Measurements from ENCODE around the gene TAL1. TPM values are rescaled to one million over a fixed set of nuclear protein-coding genes. Genes with fewer than 3 reads are reported as not detected.

TAL1 gene
- total RNA-seq, 1 experiment from 2014 or later = not detected

DNA sequence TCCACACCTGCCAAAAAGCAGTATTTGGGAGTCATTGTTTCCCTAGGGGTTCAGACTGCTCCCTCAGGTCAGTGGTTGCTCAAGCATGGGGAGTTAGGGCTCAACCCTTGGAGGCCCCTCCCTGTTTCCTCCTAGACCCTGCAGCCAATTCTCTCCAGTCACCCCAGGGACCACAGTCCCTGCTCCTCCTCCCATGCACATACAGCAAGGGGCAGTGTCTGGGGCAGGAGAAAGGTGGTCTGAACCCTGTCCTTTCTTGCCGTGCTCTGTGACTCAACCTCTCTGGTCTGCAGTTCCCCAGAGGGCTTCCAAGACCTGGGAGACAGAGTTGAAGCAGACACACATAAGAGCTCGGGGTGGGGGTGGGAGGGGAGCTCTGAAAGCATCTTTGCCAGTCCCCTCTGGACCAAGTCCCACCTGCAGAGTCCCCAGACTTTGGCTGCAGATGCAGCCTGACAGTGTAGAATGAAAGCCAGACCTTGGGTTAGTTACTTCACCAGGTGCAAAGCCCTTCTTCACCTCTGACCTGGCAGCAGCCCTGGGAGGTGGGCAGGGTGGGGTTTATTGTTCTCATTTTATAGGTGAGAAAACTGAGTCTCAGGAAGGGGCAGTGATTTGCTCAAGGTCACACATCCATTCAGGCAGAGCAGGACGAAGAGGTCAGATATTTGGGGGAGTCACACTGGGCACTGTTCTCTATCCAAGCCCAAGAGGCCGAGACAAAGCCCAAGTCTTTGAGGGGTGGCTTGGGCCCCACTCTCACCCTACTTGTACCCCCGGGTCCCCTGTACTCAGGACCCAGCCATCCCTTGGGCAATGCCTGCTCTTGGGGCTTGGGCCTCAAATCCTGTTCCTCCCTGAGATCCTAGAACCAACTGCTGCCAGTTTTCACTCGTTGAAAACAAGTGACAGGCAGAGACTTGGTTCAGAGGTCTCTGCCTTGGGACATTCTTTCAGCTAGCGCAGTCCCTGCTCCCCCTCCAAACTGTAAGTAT, 42.9 kb downstream of the TAL1 start:
- DNase-seq (ENCODE audit: low spot score) = no peak

DNA sequence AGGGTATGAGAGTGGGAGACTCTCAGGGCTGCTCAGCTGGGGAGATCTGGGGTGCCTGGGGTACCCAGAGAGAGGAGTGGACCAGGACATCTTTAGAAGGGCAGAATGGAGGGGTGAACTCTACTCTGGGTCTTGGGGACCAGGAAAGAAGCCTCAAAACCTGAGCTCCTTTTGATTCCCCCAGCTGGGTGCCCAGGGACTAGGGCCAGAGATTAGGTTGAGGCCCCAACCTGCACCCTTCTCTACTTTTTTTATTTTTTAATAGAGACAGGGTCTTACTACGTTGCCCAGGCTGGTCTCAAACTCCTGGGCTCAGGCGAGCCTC, 44.1 kb downstream of the TAL1 start:
- DNase-seq (ENCODE audit: low spot score) = no peak

DNA sequence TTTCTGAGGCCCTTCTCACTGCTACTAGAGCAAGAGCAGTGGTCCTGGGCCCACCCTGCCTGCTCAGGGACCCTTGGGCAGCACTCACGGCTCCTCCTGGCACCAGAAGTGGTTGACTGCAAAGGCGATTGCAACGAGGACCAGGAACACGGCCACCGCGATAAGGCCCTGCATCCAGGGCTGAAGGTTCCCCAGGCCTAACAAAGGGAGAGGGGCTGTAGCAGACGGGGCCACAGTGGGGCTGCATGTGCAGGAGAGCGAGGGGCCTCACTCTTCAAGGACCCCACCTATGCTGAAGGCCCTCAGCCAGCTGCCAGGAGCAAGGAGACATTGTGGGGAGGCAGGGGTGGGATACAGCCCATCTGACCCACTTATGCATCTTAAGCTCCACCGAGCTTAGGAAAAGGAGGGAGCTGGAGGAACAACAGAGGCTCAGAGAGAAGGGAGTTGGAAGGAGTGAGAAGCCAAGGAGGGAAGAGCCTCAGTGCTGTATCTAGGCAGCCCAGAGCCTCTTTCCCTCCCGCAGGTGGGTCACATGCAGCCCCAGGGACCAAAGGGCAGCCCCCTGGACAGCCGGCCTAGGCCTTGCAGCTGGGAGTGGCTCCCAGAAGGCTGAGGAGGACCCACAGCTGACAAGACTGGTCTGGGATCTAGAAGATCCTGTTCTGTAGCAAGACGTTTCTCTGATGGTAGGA, 44.6 kb downstream of the TAL1 start:
- no peak for DNase-seq (ENCODE audit: low spot score)

DNA sequence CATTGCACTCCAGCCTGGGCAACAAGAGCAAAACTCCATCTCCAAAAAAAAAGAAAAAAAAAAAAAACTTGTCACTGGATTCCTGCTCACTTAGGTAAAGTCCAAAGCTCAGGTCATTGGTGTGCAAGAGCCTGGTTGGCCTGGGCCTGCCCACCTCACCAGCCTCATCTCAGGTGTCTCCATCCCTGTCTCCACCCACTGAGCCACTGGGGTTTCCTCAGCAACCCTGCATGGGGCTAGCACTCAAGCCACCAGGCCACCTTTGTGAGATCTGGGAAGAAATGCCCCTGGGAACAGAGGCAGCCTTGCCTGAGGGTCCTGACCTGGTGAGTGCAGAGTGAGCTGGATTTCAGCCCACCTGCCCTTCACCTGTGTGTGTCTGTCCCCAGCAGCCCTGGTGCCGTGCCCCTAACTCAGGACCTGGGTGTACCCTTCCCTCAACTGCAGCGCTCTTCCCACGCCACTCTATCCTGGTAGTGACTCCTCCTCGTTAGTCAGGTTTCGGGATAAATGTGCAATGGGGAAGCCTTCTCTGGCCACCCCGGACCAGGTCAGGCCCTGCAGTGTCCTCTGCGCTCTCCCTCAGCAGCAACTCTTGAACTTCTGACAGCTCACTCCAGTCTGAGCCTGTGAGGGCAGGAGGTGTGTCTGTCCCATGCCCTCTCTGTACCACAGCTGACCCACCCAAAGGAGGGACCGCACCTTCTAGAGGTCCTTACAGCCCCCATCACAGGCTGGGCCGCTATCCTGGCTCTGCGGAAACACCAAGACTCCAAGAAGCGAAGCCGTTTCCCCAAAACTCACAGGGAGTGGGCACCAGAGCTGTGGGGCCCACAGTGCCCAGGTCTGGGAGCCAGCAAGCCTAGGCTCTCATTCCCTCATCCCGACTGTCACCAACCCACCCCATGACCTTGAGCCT, 45.5 kb downstream of the TAL1 start:
- no peak for DNase-seq (ENCODE audit: low spot score)

DNA sequence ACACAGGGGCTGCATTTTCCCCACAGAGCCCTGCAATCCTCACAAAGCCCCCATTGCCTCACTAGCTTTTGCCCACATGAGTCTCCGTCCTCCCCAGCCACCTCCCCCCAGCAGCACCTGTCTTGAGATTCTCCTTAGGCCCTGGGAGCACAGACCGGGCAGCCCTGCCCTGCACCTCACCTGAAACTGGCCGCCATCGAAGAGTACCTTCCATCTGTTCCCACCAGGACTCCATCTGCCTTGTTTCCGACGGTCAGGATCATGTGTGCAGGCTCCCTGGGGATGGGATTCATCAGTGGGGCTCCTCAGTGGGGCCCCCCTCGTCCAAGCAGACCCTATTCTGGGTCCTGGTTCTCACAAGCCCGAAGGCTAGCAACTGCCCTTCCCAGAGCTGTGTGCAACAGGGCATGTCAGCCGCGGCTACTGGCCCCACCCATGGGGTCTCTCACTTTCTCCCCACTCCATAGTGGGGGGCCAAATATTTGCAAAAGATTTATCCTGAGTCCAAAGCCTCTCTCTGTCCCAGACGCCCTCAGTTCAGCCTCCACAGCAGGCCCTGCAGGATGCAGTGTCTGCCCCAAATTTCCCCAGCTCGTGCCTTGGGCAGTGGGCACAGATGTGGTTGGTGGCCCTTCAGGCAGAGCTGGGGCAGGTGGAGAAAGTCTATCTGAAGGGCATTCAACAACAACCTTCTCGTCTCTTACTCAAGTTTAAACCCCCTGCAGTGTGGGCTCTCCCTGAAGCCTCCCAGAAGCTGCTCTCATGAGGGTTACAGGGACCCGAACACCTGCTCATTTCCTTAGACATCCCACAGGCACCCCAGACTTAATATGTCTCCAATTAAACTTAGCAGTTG, 47.0 kb downstream of the TAL1 start:
- no peak for DNase-seq (ENCODE audit: low spot score)

DNA sequence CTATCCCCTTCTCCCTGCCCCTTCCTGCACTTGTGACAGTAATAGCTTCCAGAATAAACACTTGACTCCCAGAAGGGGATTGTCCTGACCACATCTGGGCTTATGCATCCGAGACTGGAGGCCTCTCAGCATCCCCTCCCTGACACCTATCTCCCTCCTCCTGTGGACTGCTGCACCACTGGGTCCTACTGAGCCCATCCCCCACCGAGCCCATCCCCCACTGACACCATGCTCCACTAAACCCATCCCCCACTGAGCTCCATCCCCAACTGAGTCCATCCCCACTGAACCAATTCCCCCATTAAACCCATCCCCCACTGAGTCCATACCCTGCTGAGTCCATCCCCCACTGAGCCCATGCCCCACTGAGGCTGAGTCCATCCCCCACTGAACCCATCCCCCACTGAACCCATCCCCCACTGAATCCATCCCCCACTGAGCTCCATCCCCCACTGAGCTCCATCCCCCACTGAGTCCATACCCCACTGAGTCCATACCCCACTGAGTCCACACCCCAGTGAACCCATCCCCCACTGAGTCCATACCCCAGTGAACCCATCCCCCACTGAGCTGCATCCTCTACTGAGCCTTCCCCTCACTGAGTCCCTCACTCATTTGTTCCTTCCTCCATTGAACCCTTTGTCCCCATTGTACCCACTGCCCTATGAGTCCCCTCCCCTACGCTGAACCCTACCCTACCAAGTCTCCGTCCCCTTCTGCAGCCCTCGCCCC, 47.8 kb downstream of the TAL1 start:
- no peak for DNase-seq (ENCODE audit: low spot score)

DNA sequence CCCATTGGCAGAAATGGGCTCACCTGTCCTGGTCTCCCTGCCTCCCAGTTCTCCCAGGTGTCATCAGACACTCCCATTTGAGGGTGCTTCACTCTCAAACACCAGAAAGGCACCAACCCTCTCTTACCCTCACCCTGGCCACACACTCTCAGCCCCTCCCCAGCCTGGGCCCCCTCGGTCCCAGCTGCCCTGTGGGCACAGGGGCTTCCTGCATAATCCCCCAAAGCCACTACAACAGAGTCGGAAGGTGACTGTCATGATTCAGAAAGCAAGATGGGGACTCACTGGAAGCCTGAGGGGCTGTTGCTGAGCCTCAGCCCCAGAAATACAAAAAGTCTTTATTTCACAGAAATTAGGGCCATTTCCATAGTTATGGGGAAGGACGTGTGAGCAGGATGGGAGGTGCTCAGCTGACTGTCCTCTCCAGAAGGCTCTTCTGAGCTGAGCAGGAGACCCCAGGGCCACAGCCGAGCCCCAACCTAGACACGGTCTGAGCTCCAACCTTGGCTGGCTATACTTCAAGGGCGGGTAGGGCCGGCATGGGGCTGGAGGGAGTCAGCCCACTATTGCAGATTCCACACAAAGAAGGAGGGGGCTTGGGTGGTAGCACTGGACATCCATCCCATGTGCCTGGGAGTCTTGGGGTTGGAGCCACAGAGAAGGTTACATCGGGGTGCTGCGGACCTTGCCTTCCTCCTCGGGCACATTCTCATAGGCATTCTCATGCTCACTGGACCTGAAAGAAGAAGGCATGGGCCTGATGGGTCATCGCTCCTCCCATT, 48.5 kb downstream of the TAL1 start:
- no peak for DNase-seq (ENCODE audit: low spot score)

DNA sequence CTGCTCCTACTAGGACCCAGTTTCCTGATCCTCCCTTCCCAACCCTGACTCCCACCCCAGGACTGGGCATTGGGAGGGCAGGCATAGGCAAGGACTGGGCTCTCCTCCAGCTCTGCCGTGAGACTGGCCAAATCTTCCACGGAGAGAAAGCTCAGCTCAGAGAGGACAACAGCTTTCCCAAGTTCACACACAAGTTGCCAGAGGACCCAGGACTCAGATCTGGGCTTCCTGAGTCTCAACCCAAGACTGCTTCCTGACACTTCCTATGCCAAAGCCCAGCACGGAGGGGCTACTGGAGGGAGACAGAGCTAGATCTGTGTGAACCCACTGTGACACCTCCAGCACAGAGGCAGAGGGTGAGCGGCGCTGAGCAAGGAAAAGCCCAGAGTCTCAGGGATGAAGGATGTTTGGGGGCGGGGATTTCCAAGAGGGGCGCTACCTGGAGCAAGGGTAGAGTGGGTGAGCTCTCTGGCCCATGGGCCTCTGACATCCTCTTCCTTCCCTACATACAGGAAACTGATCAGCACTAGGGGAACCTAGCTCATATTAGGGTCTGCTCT, 49.3 kb downstream of the TAL1 start:
- no peak for DNase-seq (ENCODE audit: low spot score)

DNA sequence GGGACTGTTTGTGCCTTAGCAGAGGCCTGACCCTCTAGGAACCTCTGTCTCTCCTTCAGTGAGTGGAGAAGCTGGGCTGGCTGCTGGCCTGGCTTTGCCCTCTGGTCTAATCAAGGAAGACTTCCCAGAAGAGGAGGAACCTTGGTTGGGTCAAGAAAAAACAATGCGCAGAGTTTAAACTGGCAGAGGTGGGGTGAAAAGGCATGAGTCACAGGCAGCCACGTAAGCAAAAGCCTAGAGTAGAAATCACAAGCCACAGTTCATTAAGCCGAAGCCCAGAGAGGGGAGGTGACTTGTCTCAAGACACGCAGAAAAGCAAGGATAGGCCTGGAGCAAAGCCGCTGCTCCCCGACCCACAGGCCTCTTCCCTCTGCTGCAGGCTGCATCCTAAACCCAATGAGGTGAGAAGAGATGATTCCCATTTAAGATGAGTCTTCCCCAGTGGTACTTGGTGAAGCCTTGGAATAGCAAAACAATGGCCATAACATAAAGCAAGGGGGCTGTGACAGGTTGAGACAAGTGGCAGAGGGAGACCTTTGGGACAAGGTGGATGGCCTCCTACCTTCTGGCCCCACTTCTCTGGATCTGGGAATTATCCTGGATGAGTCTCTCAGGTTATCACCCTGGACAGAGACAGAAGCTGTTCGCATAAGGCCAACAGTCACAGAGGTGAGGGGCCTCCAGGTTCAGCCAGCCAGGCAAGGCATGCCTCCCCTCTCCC, 49.9 kb downstream of the TAL1 start:
- peak; percentile 59 for DNase-seq (ENCODE audit: low spot score)

DNA sequence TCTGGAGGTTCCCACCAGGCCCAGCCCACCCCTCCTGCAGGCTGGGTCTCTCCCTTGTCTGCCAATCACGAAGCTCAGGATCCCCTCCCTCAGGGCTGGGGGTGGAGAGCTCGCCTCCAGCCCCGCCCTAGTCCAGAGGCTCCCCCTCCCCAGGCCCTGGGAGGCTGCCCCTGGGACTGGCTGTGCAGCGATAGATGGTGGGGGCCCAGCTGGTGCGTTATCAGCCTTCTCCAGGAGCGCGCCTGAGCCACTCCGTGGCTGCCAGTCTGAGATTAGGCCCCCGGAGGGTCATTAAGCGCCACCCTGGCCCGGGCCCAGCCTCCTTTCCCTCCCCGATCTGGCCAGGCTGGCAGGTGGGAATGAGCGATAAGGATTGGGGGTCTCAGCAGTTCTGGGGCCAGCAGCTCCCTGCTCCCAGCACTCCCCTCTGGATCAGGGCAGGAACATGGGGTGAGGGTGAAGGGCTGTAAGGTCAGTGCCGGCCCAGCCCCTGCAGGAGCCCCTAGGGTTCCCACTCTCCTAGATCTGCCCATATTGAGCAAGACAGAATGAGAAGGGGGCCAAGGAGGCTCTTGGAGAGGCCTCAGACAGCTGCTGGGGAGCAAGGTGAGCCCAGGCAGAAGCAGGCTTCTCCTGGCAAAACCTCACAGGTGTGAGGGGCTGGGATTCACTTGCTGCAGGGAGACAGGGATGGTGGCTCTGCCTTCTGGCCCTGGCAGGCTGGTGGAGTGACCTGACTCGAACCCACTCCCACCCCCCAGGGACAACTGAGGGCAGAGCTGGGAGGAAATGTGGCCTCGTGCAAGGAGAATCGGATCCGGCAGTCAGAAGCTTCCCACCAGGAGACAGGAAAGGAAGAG, 50.7 kb downstream of the TAL1 start:
- no peak for DNase-seq (ENCODE audit: low spot score)

DNA sequence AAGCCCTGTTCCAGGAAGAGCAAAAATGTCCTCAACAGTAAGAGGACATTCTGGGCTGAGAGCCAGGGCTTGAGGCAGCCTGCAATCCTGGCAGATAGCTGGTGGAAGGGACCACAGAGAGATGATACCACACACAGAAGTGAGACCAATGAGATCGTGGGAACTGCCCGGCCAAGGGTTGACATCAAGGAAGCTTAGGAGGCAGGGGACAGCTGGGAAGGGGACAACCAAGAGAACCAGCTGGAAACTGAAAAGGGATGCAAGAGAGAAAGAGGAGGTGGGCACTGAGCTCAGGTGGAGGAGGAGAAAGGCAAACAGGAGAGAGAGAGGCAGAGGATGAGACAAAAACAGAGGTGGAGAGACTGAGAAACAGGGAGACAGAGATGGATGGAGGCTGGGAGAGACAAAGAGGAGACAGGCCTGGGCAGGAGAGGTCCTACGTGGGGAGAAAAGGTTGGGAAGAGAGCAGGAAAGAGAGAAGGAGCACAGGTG, 51.4 kb downstream of the TAL1 start:
- no peak for DNase-seq (ENCODE audit: low spot score)

DNA sequence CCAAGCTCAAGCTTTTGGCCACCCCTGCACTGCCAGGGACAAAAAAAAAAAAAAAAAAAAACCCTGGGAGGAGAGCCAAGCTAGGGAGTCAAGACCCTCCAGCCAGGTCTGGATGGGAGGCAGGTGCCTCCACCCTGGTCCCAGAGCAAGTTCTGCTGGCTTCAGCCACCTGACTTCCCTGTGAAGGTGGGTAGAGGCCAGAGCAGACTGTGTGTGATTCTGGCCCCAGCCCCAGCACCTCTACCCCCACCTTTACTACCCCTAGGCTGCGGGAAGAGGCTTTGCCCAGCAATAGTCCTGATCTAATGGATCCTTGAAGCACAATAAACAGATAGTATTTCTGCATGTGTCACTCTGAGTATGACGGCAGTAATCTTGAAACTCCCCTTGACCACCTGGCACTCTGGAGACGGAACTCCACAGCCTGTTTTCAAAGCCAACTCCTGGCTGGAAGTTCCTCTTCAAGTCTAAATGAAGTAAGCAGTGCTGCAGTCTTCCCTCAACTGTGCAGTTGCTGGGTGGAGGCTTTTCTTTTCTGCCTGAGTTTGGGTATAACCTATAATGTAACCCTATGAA, 51.9 kb downstream of the TAL1 start:
- no peak for DNase-seq (ENCODE audit: low spot score)

DNA sequence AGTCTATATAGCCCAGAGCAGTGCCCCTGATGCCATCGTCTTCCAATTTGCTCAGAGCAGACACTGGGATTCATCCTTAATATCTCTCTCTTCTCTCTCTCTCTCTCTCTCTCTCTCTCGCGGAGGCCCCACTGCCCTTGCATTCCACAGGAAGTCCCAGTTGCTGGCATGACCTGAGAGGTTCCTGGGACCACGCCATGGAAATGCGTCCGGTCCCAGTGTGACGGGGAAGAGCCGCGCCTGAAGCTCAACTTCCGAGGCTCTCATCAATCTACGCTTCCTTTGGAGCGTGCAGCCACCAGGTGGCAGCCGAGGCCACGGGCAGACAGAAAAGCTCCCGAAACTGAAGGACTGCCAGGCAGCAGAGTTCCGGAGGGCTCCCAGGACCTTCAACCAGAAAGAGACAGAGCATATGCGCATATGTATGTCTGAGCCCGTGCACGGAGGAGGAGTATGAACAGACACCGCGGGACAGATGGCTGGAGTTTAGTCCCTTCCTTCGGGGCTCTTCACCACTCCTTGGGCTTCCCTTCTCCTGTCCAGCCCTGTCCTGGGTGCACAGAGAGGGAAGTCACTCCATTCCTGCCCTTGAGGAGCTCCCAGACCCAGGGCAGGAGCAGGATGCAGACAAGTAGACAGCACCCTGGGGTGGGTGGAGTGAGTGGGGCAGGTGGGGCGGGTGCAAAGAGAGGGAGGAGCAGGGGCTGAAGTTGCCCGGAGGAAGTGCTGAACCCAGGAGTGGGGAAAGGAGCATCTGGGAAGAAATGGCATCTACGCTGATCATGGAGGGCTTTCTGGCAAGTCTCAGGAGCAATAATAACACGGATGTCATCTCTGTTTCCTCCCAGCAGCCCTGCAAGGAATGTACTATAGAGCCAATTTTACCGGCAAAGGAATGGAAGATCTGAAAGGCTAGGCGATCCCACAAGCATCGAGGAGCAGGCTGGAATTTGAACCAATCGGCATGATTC, 52.7 kb downstream of the TAL1 start:
- peak; percentile 96 for DNase-seq (ENCODE audit: low spot score)

DNA sequence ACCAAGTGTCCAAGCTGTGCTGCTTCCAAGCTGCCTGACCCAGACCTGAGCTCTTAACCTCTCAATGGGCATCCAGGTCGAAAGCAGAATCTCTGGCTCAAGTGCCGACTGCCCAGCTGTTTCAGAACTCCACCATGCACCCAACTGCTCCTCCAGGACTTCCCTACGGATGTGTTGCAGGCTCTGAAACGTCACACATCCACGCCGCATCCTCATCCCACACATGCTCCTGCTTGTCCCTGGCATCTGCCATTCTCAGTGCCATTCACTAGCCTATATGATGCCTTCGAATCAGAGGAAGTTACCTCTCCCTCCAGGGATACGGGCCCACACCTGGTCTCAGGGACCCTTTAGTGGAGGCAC, 53.4 kb downstream of the TAL1 start:
- no peak for DNase-seq (ENCODE audit: low spot score)

DNA sequence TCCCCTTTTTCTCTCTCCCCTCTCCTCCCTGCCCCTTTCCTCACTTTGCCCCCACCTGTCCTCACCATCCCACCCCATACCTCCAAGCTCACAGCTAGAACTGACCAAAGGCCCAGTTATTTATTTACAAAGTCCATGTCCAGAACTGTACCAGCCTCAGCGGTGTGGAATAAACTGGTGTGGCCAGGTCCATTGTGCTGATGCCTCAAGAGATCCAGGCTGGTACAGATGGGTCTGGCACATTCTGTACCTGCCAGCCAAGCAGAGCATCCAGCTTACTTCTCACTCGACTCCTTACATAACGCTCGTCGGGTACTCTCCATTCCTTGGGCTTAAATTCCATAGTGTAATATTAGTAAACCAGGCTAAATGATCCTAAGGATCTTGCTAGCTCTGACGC, 54.0 kb downstream of the TAL1 start:
- no peak for DNase-seq (ENCODE audit: low spot score)
